ENCODE measurements around the gene KCNB1. TPM values are rescaled to one million over a fixed set of nuclear protein-coding genes. Genes with fewer than 3 reads are reported as not detected.
"Not testable (repeated sequence)": the region's sequence is repeated elsewhere in the genome, so short reads cannot be mapped to it uniquely, and the experiment has no call there.

The KCNB1 gene
- total RNA-seq, 1 donor from 2014 or later, result not detected

DNA sequence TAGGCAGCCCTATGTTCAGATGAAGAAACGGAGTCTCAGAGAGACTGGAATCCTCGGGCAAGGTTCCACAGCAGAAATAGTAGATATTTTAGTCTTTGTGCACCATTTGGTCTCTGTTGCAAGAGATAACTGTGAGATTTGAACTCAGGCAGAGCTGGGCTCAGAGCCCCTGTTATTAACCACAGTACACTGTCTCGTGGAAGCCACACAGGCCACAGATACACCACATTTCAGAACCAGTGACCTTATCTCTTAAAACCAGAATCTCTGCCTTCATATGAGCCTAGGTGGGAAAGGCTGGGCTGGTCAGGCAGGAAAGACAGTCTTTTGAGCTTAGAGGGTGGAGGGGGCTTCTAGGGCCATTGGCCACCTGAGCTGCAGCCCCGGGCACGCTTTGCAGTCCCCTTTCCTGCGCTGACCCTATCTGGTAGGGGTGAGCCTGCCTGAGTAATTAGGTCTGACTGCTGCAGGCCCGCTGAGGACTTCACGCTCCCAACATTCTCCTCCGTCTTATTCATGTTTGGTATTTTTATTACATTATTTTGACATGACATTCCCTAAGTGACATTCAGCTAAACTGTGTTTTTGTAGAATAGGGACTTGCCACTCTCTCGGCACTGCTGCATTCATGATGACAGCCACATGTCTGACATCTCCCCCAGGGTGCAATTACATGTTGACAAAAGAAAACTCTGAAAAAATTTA, 71.1 kb downstream of the KCNB1 start:
- DNase-seq (ENCODE audit: low read depth in 2 of 2), result no peak

DNA sequence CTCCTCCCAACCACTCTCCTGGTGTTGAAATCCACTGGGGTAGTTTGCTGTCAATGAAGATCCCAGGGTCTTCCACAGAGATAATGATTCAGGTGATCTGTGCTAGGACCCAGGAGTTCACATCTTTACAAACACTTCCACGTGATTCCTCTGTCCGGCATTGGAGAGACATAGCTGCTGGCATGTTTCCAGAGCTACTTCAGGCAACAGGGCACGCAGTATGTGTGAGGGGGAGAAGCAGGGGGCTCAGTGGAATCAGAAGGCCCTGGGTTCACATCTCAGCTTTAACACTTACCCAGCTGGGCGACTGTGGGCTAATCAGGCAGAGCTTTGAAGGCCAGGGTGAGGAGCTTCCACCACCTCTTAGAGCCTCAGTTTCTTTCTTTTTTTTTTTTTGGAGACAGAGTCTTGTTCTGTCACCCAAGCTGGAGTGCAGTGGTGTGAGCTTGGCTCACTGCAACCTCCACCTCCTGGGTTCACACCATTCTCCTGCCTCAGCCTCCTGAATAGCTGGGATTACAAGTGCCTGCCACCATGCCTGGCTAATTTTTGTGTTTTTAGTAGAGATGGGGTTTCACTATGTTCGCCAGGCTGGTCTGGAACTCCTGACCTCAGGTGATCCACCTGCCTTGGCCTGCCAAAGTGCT, 72.4 kb downstream of the KCNB1 start:
- not testable (repeated sequence) for DNase-seq (ENCODE audit: low read depth in 2 of 2)

DNA sequence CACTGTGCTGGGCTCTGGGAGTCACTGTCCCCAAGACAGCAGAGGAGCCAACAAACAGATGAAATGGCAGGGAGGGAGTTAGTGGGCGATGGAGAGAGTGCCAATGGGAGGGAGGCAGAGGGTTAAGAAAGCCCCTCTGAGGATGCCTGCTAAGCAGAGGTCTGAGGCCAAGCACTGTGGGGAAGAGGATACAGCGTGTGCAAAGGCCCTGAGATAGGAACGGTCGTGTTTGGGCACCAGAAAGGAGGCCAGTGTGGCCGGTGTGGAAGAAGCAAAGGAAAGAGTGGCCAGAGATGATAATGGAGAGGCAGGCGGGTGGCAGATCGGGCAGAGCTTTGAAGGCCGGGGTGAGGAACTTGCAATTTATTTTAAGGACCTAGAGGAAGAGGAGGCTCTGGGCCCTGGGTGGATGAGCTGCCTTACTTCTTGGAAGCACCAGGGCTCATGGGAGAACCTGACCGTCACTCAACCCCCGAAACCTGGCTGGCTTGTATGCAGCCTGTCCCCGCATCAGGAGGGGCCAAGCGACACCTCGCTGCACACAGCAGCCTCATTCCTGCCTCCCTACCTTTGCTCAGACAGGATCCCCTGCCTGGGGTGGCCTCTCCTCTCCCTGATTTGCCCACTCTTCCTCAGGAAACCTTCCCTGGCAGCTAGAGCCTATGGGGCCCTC, 73.0 kb downstream of the KCNB1 start:
- no peak for DNase-seq (ENCODE audit: low read depth in 2 of 2)

DNA sequence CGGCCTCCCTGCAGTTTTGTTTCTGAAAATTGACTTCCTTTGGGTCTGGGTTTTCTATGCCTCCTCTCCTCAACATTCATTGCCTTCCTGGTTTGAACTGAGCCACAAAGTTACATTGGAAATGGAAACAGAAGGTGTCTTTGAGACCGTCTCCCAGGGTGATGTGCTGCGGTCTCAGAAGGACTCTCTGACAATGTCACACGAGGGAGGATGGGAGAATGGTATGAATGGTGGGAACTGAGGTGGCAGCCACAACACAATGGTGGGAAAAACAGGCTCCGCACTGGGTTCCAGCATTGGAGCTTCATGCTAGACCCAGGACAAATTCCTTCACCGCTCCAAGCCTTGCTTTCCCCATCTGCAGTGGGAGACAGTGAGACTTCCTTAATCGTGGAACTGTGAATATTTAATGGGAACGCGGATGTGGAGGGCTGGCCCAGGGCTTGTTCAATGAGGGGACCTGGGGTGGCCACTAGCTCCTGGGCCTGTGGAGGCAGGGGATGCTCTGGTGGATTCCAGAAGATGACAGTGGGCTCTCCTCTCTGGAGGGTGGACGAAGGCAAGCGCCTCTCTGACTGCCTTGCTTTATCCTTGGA, 73.9 kb downstream of the KCNB1 start:
- DNase-seq (ENCODE audit: low read depth in 2 of 2), result no peak

DNA sequence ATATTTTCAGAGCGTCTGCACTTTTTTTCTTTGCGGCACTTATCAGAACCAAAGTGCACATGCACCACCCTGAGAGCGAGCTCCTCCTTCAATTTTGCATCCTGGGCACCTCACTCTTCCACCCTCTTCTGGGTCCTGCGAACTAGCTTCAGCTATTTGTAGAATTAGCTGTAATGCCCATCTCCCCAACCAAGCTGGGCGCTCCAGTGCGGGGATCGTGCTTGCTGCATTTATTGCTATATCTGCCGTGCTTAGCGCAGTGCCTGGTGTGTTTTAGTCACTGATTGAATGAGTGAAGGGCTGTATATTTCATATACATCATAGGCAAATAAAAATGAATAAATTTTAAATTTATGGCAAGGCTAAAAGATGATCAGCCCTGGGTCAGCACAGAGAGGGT, 75.8 kb downstream of the KCNB1 start:
- DNase-seq (ENCODE audit: low read depth in 2 of 2), result no peak

DNA sequence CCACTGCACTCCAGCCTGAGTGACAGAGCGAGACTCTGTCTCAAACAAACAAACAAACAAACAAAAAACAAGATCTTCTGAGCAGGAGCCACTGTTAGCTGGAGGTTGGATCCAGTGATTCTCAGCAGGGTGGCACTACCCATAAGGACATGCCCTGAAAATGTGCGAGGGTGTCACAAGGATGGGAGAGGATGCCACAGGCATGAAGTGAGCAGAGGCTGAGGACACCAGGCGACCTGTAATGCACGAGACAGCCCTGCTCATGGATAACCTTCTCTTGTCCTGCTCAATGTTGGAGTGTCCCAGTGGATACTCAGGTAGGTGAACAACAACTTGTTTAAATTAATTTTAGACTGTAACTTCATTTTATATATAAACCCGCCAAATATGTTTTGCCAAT, 76.8 kb downstream of the KCNB1 start:
- DNase-seq (ENCODE audit: low read depth in 2 of 2), result no peak

DNA sequence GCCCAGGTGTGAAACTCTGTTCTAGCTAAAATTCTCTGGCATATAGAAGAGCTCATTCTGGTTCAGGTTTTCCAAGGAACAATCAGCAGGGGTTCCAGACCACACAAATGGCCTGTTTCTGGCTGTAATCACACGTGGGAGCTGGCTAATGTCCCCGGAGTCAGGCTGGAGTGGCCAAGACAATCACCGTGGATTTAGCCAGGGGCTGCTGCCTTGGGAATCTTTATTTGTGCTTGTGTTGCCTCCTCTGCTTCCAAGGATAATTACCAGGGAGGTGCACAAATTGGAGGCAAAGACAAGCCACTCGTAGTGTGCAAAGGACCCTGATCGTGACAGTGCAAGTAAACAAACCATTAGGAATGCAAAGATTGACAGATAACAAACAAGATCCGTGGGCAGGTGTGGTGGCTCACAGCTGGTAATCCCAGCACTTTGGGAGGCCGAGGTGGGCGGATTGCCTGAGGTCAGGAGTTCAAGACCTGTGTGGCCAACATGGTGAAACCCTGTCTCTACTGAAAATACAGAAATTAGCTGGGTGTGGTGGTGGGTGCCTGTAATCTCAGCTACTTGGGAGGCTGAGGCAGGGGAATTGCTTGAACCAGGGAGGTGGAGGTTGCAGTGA, 77.3 kb downstream of the KCNB1 start:
- DNase-seq (ENCODE audit: low read depth in 2 of 2), result no peak

DNA sequence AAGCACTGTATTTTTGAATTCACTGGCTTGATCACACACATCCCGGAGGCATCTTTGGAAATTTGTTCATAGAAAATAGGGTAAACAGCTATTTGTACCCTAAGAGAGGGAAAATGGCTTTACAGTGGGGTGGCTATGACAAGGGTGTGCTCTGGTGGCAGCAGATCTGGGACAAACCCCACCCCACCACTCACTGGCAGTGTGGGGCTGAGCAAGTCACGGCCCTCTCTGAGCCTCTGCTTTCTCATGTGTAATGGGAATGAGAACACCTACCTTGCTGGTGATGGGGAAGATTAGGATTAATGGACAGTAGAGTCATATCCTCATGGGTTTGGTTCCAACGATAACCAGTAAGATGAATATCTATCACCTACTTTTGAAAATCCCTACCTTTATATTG, 78.0 kb downstream of the KCNB1 start:
- DNase-seq (ENCODE audit: low read depth in 2 of 2), result no peak

DNA sequence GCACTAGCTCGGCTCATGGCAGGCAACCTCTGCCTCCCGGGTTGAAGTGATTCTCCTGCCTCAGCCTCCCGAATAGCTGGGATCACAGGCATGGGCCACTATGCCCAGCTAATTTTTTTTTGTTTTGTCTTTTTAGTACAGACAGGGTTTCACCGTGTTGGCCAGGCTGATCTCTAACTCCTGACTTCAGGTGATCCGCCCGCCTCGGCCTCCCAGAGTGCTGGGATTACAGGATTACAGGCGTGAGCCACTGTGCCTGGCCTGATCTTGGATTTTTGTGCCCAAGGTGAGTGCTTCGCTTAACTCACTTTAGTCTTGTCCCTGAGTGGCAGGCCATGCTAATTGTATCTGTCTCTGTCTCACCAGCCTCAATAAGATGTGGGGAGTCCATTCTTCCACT, 78.6 kb downstream of the KCNB1 start:
- no peak for DNase-seq (ENCODE audit: low read depth in 2 of 2)

DNA sequence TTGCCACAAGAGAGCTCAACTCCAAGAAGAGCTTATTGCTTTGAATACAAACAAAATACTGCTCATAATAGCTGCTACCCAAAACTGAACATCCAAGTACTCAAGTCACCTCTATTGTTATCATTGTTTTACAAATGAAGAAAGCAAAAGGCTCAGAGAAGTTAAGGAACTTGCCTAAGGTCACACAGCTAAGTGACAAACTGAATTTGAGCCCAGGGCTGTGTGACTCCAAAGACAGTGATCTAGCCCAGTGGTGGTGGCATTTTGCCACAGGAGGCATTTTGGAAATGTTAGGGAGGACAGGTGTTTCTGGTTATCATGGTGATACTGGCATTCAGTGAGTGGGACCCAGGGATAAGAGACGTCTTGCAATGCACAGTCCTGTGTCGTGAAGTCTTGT, 79.5 kb downstream of the KCNB1 start:
- no peak for DNase-seq (ENCODE audit: low read depth in 2 of 2)

DNA sequence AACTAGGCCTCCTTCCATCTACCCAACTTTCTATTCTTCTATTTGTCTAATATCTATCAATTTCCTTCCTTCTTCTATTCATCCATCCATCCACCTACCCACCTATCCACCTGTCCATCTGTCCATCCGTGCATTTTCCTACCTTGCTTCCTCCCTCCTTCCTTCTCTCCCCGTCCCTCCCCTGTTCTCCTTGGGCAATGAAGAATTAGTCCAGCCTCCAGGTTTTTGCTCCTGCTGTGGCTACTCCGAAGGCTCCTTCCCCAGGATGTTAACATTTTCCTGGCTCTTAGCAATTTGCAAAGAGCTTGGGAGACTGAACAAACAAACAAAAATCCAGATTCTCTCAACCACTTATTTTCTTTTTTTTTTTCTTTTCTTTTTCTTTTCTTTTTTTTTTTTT, 81.6 kb downstream of the KCNB1 start:
- no peak for DNase-seq (ENCODE audit: low read depth in 2 of 2)

DNA sequence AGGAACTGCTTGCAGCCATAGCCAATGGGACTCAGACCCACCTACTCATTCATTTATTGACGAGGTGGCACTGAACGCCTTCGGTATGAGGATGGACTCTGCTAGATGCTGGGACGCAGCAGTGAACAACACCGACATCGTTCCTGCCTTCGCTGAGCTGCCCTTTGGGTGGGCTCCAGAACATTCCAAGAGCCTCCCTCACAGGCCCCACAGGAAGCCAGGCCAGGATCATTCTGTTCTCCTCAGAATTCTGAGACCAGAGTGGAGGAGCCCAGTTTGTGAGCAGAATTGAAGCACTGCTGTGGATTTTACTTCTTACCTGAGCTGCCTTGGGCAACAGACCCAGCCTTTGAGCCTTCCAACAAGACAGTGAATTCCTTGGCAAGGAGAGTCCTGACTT, 82.1 kb downstream of the KCNB1 start:
- no peak for DNase-seq (ENCODE audit: low read depth in 2 of 2)

DNA sequence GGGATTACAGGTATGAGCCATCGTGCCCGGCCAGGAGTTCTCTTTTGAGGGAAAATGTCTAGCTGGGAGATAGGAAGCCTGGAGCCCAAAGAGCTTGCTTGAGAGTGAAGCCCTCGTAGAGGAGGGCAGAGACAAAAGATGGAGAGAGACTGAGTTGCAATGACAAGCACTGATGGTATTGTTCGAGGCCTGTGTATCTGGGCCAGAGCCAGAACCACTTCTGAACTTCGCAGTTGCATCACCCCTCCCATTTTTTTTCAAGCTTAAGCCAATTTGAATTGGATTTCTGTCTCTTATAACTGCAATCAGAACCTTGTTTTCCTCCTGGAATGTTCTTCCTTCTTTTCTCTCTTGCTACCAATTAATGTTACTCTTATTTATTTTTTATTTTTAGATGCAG, 83.1 kb downstream of the KCNB1 start:
- no peak for DNase-seq (ENCODE audit: low read depth in 2 of 2)

DNA sequence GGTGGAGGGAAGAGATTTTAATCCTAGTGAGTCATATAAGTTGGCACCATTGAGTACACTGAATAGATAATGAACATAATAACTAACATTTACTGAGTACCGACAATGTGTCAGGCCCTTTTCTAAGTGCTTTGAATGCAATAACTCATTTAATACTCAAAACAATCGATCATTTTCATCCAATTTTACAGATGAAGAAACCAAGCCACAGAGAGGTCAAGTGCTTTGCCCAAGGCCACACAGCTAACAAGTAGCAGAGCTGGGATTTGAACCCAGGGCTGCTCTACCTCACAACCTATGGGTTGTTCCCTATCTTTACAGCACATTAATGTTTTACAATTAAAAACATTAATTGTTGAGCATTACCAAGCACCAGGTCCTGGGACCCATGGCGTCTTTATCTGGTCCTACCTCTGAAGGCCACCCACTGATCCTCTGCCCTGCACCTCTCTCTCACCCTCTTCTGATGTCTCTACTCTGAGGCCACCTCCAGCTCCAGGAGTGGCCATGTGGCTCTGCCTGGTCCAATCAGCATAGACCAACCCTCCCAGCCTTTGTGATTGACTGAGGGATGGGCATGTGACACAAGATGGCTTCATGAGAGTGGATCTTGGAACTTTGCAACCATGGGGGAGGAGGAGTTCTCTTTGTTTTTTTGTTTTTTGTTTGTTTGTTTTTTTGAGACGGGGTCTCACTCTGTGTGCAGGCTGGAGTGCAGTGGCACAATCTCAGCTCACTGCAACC, 83.9 kb downstream of the KCNB1 start:
- no peak for DNase-seq (ENCODE audit: low read depth in 2 of 2)

DNA sequence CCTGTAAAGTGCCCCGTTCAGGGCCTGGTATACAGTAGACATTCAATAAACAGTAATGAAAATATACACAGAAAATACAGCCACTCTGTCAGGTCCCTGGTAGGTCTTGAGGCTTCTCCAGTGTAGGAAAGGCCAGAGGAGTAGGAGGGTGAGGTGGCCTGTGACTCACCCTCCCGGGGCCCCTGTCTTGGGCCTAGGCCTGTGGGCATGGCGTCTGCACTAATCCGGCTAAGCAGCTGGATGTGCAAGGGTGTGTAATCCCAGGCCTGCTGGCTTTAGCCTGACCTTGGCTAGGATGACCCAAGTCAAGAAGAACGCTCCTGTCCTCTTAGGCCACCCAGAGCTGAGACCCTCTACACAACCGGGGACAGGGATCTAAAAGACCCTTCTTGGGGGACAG, 84.9 kb downstream of the KCNB1 start:
- no peak for DNase-seq (ENCODE audit: low read depth in 2 of 2)

DNA sequence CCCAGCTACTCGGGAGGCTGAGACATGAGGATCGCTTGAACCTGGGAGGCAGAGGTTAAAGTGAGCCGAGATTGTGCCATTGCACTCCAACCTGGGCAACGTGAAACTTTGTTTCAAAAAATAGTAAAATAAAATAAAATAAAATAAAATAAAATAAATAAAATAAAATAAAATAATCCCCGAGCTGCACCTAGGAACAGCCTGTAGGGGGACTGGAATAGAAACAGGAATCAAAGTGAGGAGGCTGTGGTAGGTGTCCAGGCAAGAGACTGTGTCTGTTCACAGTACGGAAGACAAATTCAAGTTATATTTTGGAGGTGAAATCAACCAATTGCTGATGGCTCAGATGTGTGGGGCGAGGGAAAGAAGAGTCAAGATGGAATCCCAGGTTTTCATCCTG, 86.2 kb downstream of the KCNB1 start:
- no peak for DNase-seq (ENCODE audit: low read depth in 2 of 2)

DNA sequence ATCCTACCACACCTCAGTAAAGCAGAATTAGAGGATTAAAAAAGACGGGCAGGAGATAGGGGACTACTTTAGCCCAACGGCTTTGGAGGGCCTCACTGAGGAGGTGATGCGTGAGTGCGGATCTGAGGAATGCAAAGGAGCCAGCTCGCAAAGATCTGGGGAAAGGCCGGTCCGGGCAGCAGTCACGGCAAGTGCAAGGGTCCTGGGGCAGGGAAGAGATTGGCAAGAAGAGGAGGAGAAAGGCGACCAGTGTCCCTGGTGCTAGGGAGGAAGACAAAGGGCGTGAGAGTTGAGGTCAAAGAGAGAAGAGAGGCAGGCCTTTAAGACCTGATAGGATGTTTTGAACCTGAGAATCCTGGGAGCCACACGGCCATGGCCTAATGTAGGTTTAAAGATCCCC, 86.8 kb downstream of the KCNB1 start:
- no peak for DNase-seq (ENCODE audit: low read depth in 2 of 2)

DNA sequence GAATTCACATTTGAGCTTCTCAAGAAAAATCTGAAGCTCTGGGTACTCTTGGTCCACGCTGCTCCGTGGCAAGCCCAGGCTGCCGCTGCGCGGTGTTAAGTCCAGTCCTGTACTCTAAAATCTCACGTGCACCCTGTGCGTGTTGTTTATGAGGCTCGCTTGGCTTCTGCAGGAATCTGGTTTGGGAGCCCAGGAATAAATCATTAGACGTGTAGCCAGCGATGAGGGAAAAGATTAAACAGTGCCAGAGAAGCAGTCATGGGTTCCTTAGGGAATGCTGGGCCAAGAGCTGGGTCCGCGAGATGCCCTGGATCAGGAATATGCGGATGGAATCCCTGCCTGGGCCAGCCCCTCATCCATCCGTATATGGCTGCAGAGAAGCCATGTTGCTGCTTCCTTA, 87.3 kb downstream of the KCNB1 start:
- DNase-seq (ENCODE audit: low read depth in 2 of 2), result no peak

DNA sequence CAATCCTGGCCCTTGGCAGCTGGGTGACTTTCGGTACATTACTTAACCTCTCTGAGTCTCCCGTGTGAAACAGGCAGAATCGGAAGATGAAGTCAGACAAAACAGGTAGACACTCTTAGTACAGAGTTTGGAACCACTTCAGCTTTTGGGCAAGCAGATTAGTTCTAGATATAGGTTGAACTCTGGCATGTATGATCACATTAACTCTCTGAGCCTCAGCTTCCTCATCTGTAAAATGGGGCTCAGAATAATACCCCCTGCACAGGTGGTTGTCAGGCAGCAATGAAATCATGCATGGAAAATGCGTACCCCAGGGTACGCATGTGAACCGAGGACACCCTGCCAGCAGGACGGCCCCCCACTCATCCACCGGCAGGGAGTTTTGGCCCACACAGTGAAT, 87.7 kb downstream of the KCNB1 start:
- DNase-seq (ENCODE audit: low read depth in 2 of 2), result no peak

DNA sequence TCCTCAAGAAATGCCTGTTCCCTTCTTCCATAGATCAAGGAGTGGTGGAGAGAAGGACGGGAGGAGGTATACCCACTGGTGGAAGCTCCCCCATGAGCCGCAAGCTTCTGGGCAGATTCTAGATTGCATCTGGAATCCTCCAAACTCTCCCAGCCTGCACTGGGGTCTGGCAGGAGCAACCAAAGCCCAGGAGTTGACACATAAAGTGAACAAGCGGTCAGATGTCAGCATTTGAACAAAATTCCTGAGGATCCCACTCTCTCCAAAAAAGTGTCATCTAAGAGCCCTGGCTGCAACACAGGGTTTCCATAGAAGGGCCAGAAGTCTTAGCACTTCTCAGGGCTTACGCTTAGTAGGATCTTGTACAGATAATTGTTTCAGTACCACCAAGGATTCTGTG, 88.2 kb downstream of the KCNB1 start:
- no peak for DNase-seq (ENCODE audit: low read depth in 2 of 2)

DNA sequence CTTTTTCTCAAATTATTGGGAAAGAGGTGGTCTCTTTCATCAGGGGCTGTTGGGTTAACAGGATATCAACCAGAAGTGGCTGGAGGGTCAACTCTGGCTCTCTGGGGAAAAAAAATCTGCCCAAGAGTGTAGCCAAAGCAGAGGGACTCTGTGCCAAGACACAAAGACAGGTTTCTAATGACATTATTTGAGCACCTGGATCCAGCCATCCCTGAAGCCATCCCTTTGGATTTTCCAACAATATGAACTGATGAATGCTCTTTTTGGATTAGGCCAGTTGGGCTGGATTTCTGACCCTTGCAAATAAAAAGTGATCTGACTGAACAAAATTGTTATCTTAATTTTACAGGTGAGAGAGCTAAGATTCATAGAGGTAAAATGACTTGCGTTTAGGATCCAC, 88.7 kb downstream of the KCNB1 start:
- no peak for DNase-seq (ENCODE audit: low read depth in 2 of 2)

DNA sequence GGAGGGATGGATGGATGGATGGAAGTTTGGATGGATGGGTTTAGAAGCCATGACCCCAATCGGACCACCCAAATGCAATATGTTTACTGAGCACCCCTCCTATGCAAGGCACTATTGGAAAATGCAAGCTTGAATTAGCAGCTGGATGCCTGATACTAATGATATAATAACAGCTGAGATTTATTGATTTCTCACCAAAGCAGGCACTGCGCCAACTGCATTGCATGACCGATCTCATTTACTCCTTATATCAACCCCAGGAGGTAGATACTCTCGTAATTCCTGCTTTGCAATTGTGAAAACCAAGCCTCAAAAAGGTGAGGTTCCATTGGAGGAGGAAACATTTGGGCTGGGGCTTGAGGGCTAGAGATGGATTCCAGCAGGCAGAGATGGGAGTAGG, 89.7 kb downstream of the KCNB1 start:
- DNase-seq (ENCODE audit: low read depth in 2 of 2), result no peak

All from dermis microvascular lymphatic vessel endothelial cell (primary cell).